MCF 10A (cell line): ENCODE measurements around the gene SDK1. TPM values are rescaled to one million over a fixed set of nuclear protein-coding genes. Genes with fewer than 3 reads are reported as not detected.

Experiments used
- BruUV-seq: library from RNA; stranded (reverse); fragments of 400-500 nt; replicated peaks from 2 replicates; lab custom pipeline; 2021; lab: Mats Ljungman, UMichigan
- CTCF ChIA-PET: fragments of 300-600 bp; sonication (Branson Sonifier 250); formaldehyde crosslinking; extraction: SDS; loops from one replicate; lab custom pipeline; 2021; ENCODE audit warnings: antibody characterized with exemption, inconsistent platforms; lab: Yijun Ruan, JAX
- POLR2A ChIA-PET: fragments of 300-600, 350-650 bp; sonication (Branson Sonifier 250); formaldehyde crosslinking; extraction: SDS; loops from one replicate; lab custom pipeline; 2020; ENCODE audit warnings: antibody characterized with exemption, inconsistent platforms; lab: Yijun Ruan, JAX
- DNase-seq: peaks from one replicate; pipeline ENCODE4 v3.0.0-alpha.2; 2018; ENCODE audit not compliant: unreplicated experiment
- H3K27ac Mint-ChIP-seq: one replicate; pipeline ENCODE4 v1.8.0; 2022; ENCODE audit warnings: mild to moderate bottlenecking, low read depth, mixed read lengths; ENCODE audit not compliant: unreplicated experiment
- H3K27me3 Mint-ChIP-seq: one replicate; pipeline ENCODE4 v1.8.0; 2022; ENCODE audit warnings: mixed read lengths; ENCODE audit not compliant: insufficient read depth, unreplicated experiment
- H3K36me3 Mint-ChIP-seq: one replicate; pipeline ENCODE4 v1.8.0; 2022; ENCODE audit warnings: mild to moderate bottlenecking, moderate library complexity, mixed read lengths; ENCODE audit not compliant: insufficient read depth, unreplicated experiment
- H3K4me1 Mint-ChIP-seq: one replicate; pipeline ENCODE4 v1.8.0; 2022; ENCODE audit warnings: mixed read lengths; ENCODE audit not compliant: insufficient read depth, unreplicated experiment
- H3K4me3 Mint-ChIP-seq: one replicate; pipeline ENCODE4 v1.8.0; 2022; ENCODE audit warnings: mild to moderate bottlenecking, moderate library complexity, mixed read lengths; ENCODE audit not compliant: unreplicated experiment
- H3K9me3 Mint-ChIP-seq: one replicate; pipeline ENCODE4 v1.8.0; 2022; ENCODE audit warnings: mixed read lengths; ENCODE audit not compliant: unreplicated experiment
- CTCF ChIP-seq: fragments of 200-600 bp; IDR thresholded peaks from one replicate; pipeline ENCODE4 v1.8.0; 2022; ENCODE audit warnings: antibody characterized with exemption, mild to moderate bottlenecking; ENCODE audit not compliant: unreplicated experiment
- intact Hi-C: fragments of 100-400 bp; cut with micrococcal nuclease; formaldehyde crosslinking; loops from 2 replicates; pipeline ENCODE4 v1.14.1; 2022
- total RNA-seq: library from RNA; stranded (reverse); gene quantifications from 2 replicates; pipeline ENCODE4 v1.2.3, GENCODE V29; 2022

The SDK1 gene
- total RNA-seq, 1 experiment from 2014 or later: 3.3 TPM

- H3K4me1 Mint-ChIP-seq: peaks cover 13% of the 10 kb centered on the region
- H3K4me3 Mint-ChIP-seq: no peak overlapping the region
- intact Hi-C loops: no loop called here
- TF ChIP-seq CTCF: no peak
- no peaks in the 10 kb centered on the region for H3K36me3 Mint-ChIP-seq
- H3K27ac Mint-ChIP-seq: no peak overlapping the region
- BruUV-seq: no TSS peak
- H3K9me3 Mint-ChIP-seq: no peaks in the 10 kb centered on the region
- ChIA-PET POLR2A (interaction anchor here (0.9 kb wide), 1 partner anchor 32 kb away, joined by 3 read pairs; no protein-coding TSS in a partner anchor), CTCF (interaction anchor here (0.7 kb wide), 1 partner anchor 346 kb away, joined by 3 read pairs; no protein-coding TSS in a partner anchor)
- no peaks in the 10 kb centered on the region for H3K27me3 Mint-ChIP-seq
- DNase-seq: no peak
These were observed 70.5 kb downstream of the SDK1 start for GRCh38 chr7:3371601-3372000.

- H3K9me3 Mint-ChIP-seq: no peaks in the 10 kb centered on the region
- H3K27ac Mint-ChIP-seq: no peak overlapping the region
- no peaks in the 10 kb centered on the region for H3K36me3 Mint-ChIP-seq
- no TSS peak for BruUV-seq
- intact Hi-C loops: no loop called here
- ChIA-PET CTCF (no interaction called here), POLR2A (no interaction called here)
- no peak for TF ChIP-seq CTCF
- H3K4me1 Mint-ChIP-seq: peaks cover 13% of the 10 kb centered on the region
- peaks cover 15% of the 10 kb centered on the region for H3K27me3 Mint-ChIP-seq
- no peak overlapping the region for H3K4me3 Mint-ChIP-seq
- DNase-seq: no peak
These were observed 73.2 kb downstream of the SDK1 start for GRCh38 chr7:3374239-3374638.

GRCh38 chr7:3378390-3379150, 77.5 kb downstream of the SDK1 start:
- H3K4me1 Mint-ChIP-seq: no peaks in the 10 kb centered on the region
- ChIA-PET CTCF (interaction anchor here (0.7 kb wide), 1 partner anchor 520 kb away, joined by 3 read pairs; no protein-coding TSS in a partner anchor), POLR2A (interaction anchor here (0.6 kb wide), 1 partner anchor 109 kb away, joined by 3 read pairs; no protein-coding TSS in a partner anchor)
- H3K27ac Mint-ChIP-seq: no peak overlapping the region
- no peaks in the 10 kb centered on the region for H3K36me3 Mint-ChIP-seq
- no TSS peak for BruUV-seq
- intact Hi-C loops: no loop called here
- TF ChIP-seq CTCF: no peak
- H3K27me3 Mint-ChIP-seq: peaks cover 19% of the 10 kb centered on the region
- no peak overlapping the region for H3K4me3 Mint-ChIP-seq
- no peak for DNase-seq
- H3K9me3 Mint-ChIP-seq: no peaks in the 10 kb centered on the region

GRCh38 chr7:3380034-3380433, 79.0 kb downstream of the SDK1 start:
- Mint-ChIP-seq H3K27me3 (peaks cover 19% of the 10 kb centered on the region), H3K27ac (no peak overlapping the region), H3K36me3 (no peaks in the 10 kb centered on the region), H3K4me1 (no peaks in the 10 kb centered on the region), H3K4me3 (no peak overlapping the region), H3K9me3 (no peaks in the 10 kb centered on the region)
- no peak for DNase-seq
- TF ChIP-seq CTCF: no peak
- intact Hi-C loops: no loop called here
- CTCF ChIA-PET: interaction anchor here (0.8 kb wide), 1 partner anchor 11 kb away, joined by 3 read pairs; no protein-coding TSS in a partner anchor
- POLR2A ChIA-PET: interaction anchor here (0.6 kb wide), 1 partner anchor 128 kb away, joined by 3 read pairs; no protein-coding TSS in a partner anchor
- no TSS peak for BruUV-seq
